ENCODE measurements around the gene MFAP2. TPM values are rescaled to one million over a fixed set of nuclear protein-coding genes. Genes with fewer than 3 reads are reported as not detected.

Gene MFAP2
- total RNA-seq, 4 donors from 2014 or later, result 5.9 to 26.6 (median 13.5) TPM

DNA sequence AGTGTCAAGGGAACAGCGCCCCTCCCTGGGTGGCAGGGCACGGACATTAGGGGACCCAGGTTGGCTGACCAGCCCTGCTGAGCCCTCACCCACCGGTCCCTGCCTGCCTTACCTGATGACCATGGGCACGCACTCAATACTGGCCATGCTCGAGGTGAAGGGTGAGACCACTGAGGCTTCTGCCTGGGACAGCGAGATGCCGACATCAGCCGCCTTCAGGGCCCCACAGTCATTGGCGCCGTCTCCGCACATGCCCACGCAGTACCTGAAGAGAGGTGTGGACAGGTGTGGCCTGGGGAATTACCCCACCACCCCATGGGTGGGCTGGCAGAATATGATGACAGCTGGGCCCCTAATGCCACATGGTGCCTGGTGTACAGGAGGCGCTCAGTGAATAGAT is 7.8 kb upstream of the MFAP2 start:
- peaks cover 0 to 10% (median 0%) of the 10 kb centered on the region in 4 donors for H3K4me1 ChIP-seq
- peaks cover 0 to 86% (median 4%) of the 10 kb centered on the region in 3 donors for H3K36me3 ChIP-seq
- no peak overlapping the region for H3K27ac ChIP-seq
- TF ChIP-seq EP300 (IDR thresholded peaks at IDR 0.05) (no peak), POLR2A (IDR thresholded peaks at IDR 0.05) (no peak)
- TF ChIP-seq, protein P1, sequence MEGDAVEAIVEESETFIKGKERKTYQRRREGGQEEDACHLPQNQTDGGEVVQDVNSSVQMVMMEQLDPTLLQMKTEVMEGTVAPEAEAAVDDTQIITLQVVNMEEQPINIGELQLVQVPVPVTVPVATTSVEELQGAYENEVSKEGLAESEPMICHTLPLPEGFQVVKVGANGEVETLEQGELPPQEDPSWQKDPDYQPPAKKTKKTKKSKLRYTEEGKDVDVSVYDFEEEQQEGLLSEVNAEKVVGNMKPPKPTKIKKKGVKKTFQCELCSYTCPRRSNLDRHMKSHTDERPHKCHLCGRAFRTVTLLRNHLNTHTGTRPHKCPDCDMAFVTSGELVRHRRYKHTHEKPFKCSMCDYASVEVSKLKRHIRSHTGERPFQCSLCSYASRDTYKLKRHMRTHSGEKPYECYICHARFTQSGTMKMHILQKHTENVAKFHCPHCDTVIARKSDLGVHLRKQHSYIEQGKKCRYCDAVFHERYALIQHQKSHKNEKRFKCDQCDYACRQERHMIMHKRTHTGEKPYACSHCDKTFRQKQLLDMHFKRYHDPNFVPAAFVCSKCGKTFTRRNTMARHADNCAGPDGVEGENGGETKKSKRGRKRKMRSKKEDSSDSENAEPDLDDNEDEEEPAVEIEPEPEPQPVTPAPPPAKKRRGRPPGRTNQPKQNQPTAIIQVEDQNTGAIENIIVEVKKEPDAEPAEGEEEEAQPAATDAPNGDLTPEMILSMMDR (IDR thresholded peaks at IDR 0.05), result no peak
- WGBS, 2 donors, result 92 to 96% methylated on average over 11 to 13 of the region's 13 CpGs
- no peaks in the 10 kb centered on the region for H3K9me3 ChIP-seq
- no peak for DNase-seq (ENCODE audit: low spot score in 2 of 2)
- no peak overlapping the region for H3K4me3 ChIP-seq
- H3K27me3 ChIP-seq, result no peaks in the 10 kb centered on the region

DNA sequence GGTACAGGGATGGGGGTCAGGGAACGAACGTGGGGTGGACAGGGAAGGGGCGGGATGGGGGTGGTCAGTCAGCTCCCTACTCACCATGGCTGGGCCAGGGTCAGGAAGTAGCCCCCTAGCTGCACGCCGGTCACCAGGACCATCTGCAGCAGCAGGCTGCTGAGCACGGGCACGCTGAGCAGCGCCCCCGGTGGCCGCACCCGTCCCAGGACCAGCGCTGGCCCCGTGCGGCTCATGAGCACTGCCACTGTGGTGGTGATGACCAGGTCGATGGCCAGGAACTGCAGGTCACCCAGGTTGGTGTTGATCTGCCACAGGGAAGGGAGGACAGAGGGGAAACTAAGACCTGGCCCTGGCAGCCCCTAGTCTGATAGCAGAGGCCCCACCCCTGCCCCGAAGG is 6.5 kb upstream of the MFAP2 start:
- Histone ChIP-seq H3K4me1 (peaks cover 0 to 10% (median 0%) of the 10 kb centered on the region in 4 donors), H3K27ac (no peak overlapping the region), H3K36me3 (peaks cover 0 to 74% (median 4%) of the 10 kb centered on the region in 3 donors), H3K9me3 (no peaks in the 10 kb centered on the region), H3K4me3 (no peak overlapping the region), H3K27me3 (no peaks in the 10 kb centered on the region)
- DNase-seq (ENCODE audit: low spot score in 2 of 2), result no peak
- TF ChIP-seq, protein P1 (IDR thresholded peaks at IDR 0.05), result peak in 1 of 5 experiments; percentile 16
- TF ChIP-seq POLR2A (IDR thresholded peaks at IDR 0.05), result no peak
- WGBS, 2 donors, result 67 to 73% methylated on average over 16 of the region's 16 CpGs

DNA sequence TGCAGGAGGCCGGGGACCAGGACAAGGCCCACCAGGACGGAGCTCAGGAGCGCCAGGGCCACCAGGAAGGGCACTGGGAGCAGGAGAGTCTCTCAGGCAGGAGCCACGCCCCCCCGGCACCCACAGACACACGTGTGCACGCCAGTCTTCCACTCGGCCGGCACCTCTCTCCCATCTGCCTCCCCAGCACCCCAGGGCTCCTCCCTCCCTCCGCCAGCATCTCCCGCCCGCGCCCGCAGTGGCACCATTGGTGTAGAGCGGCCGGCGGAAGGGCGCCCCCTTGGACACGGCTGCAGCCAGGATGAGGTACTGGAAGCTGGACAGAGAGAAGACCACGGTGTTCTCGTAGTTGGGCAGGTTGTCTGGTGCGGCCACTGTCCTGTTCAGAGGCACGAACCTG is 6.1 kb upstream of the MFAP2 start:
- DNase-seq (ENCODE audit: low spot score in 2 of 2), result no peak
- Histone ChIP-seq H3K4me1 (peaks cover 0 to 10% (median 0%) of the 10 kb centered on the region in 4 donors), H3K27me3 (no peaks in the 10 kb centered on the region), H3K4me3 (no peak overlapping the region), H3K36me3 (peaks cover 0 to 70% (median 4%) of the 10 kb centered on the region in 3 donors), H3K27ac (no peak overlapping the region), H3K9me3 (no peaks in the 10 kb centered on the region)
- TF ChIP-seq POLR2A (IDR thresholded peaks at IDR 0.05) (no peak), EP300 (IDR thresholded peaks at IDR 0.05) (no peak)
- TF ChIP-seq, protein P1 (IDR thresholded peaks at IDR 0.05), result no peak
- 86 to 90% methylated on average over 11 to 23 of the region's 23 CpGs for WGBS, 2 donors

DNA sequence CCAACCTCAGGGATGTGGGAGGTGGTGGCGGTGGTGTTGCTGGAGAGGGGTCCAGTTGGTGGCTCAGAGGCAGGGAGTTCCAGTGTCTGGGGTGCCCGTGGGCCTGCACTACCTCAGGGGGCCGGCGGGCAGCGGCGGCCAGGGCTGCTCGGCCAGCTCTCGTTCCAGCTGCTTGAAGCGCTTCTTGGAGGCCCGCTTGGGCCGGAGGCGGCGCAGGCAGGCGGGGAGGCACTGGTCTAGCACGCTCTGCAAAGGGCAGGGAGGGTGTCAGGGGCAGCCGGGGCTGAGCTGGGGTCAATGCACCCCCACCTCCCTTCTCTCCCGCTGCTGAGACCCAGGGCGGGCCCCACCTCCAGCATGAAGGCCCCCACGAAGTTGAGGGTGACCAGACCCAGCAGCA is 5.7 kb upstream of the MFAP2 start:
- Histone ChIP-seq H3K9me3 (no peaks in the 10 kb centered on the region), H3K27me3 (peaks cover 0 to 2% of the 10 kb centered on the region in 2 donors), H3K4me3 (no peak overlapping the region), H3K36me3 (peaks cover 0 to 65% (median 4%) of the 10 kb centered on the region in 3 donors), H3K4me1 (peaks cover 0 to 10% (median 0%) of the 10 kb centered on the region in 4 donors), H3K27ac (no peak overlapping the region)
- TF ChIP-seq POLR2A (IDR thresholded peaks at IDR 0.05), result no peak
- TF ChIP-seq EP300 (IDR thresholded peaks at IDR 0.05), result no peak
- TF ChIP-seq, protein P1 (IDR thresholded peaks at IDR 0.05), result no peak
- no peak for DNase-seq (ENCODE audit: low spot score in 2 of 2)
- 79 to 85% methylated on average over 9 to 15 of the region's 19 CpGs for WGBS, 2 donors

DNA sequence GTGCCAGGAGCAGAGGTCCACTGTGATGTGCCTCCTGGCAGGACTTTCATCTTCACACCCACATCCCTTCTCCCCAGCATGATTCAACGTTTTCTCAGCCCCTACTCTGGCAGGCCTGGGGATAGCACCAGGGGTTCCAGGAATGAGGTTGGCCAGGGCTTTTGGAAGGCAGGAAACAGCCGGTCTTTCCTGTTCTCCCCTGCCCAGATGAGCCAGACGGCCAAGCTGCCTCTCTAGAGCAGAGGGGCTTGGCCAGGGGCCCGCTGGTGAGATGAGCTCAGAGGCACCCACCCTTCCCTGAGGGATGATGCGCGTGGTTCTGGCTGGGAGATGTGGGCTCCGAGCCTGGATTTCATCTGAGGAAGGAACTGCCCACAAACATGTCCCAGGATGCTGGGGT is 4.3 kb upstream of the MFAP2 start:
- H3K27me3 ChIP-seq, result peaks cover 0 to 15% of the 10 kb centered on the region in 2 donors
- H3K36me3 ChIP-seq, result peaks cover 0 to 51% (median 2%) of the 10 kb centered on the region in 3 donors
- TF ChIP-seq POLR2A (IDR thresholded peaks at IDR 0.05) (no peak), EP300 (IDR thresholded peaks at IDR 0.05) (peak in 1 of 2 donors; percentile 14)
- TF ChIP-seq, protein P1 (IDR thresholded peaks at IDR 0.05), result no peak
- peaks cover 0 to 20% (median 1%) of the 10 kb centered on the region in 4 donors for H3K4me1 ChIP-seq
- DNase-seq (ENCODE audit: low spot score in 2 of 2), result peak; percentile 30 to 59
- peak overlapping the region in 2 of 4 donors; percentile 55 to 66 for H3K27ac ChIP-seq
- no peak overlapping the region for H3K4me3 ChIP-seq
- WGBS, 2 donors, result 24 to 41% methylated on average over 7 of the region's 7 CpGs
- no peaks in the 10 kb centered on the region for H3K9me3 ChIP-seq

Data from tibial nerve (tissue), 4 donors.